Skeletal muscle satellite cell (primary cell): ENCODE data around the gene ZBTB16.

Source experiments
- H3K27me3 ChIP-seq: 2 replicates; pipeline ENCODE4 v1.7.0; 2013; ENCODE audit warnings: low read length; ENCODE audit not compliant: control insufficient read depth, insufficient read depth
- H3K36me3 ChIP-seq: 2 replicates; pipeline ENCODE4 v1.7.0; 2013; ENCODE audit warnings: mild to moderate bottlenecking, control low read depth, low read length; ENCODE audit not compliant: insufficient read depth
- H3K4me1 ChIP-seq: 2 replicates; pipeline ENCODE4 v1.7.0; 2013; ENCODE audit warnings: low read length; ENCODE audit not compliant: control insufficient read depth, insufficient read depth
- H3K4me2 ChIP-seq: 2 replicates; pipeline ENCODE4 v1.7.0; 2013; ENCODE audit warnings: mild to moderate bottlenecking, low read length
- H3K4me3 ChIP-seq: 2 replicates; pipeline ENCODE4 v1.7.0; 2013; ENCODE audit warnings: low read length
- H3K9ac ChIP-seq: 2 replicates; pipeline ENCODE4 v1.7.0; 2013; ENCODE audit warnings: mild to moderate bottlenecking, low read depth, low read length, moderate library complexity
- H3K9me3 ChIP-seq: replicated peaks from 2 replicates; pipeline ENCODE4 v1.7.0; 2013; ENCODE audit warnings: mild to moderate bottlenecking, control low read depth, low read length

Gene ZBTB16

GRCh38 chr11:114173843-114174242, 114.3 kb downstream of the ZBTB16 start:
- Histone ChIP-seq H3K27me3 (no peaks in the 10 kb centered on the region), H3K4me1 (peaks cover 95% of the 10 kb centered on the region)

GRCh38 chr11:114174712-114175495, 115.4 kb downstream of the ZBTB16 start:
- H3K4me3 ChIP-seq, result no peak overlapping the region
- no peaks in the 10 kb centered on the region for H3K27me3 ChIP-seq
- H3K9me3 ChIP-seq, result no peaks in the 10 kb centered on the region
- H3K4me2 ChIP-seq, result no peak overlapping the region
- no peak overlapping the region for H3K9ac ChIP-seq
- H3K4me1 ChIP-seq, result peaks cover 92% of the 10 kb centered on the region
- peaks cover 27% of the 10 kb centered on the region for H3K36me3 ChIP-seq

More at GRCh38 chr11:114173843-114174242, 114.3 kb downstream of the ZBTB16 start:
- peaks cover 28% of the 10 kb centered on the region for H3K36me3 ChIP-seq
- H3K9ac ChIP-seq, result no peak overlapping the region
- H3K4me2 ChIP-seq, result no peak overlapping the region
- H3K4me3 ChIP-seq, result no peak overlapping the region
- H3K9me3 ChIP-seq, result no peaks in the 10 kb centered on the region

DNA sequence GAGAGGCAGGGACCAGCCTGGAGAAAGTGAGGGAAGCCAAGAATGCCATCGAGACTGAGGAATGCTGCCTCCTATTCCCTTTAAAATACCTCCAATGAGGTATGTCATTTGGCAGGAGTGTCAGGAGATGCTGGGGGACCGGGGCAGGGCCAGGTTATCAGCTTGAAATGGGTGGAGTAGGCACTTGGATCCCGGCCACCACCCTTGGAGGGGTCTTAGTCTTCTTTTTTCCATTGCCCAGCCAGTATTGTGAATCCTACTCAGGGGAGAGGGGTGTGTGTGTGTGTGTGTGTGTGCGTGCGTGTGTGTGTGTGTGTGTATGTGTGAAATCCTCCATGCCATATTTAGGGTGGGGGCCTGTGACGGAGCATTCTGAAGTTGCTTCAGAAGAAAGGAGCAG, 116.2 kb downstream of the ZBTB16 start:
- Histone ChIP-seq H3K4me1 (peaks cover 93% of the 10 kb centered on the region), H3K27me3 (no peaks in the 10 kb centered on the region), H3K9ac (no peak overlapping the region), H3K4me3 (no peak overlapping the region), H3K4me2 (no peak overlapping the region), H3K9me3 (no peaks in the 10 kb centered on the region), H3K36me3 (peaks cover 24% of the 10 kb centered on the region)

GRCh38 chr11:114176321-114176720, 116.8 kb downstream of the ZBTB16 start:
- no peaks in the 10 kb centered on the region for H3K27me3 ChIP-seq
- H3K9me3 ChIP-seq, result no peaks in the 10 kb centered on the region
- no peak overlapping the region for H3K4me3 ChIP-seq
- H3K4me2 ChIP-seq, result no peak overlapping the region
- H3K36me3 ChIP-seq, result peaks cover 28% of the 10 kb centered on the region
- peaks cover 93% of the 10 kb centered on the region for H3K4me1 ChIP-seq
- H3K9ac ChIP-seq, result no peak overlapping the region

GRCh38 chr11:114178656-114179055, 119.1 kb downstream of the ZBTB16 start:
- Histone ChIP-seq H3K9me3 (no peaks in the 10 kb centered on the region), H3K9ac (peak overlapping the region; percentile 86), H3K4me3 (peak overlapping the region; percentile 32), H3K4me2 (peak overlapping the region; percentile 64), H3K36me3 (peaks cover 16% of the 10 kb centered on the region), H3K27me3 (no peaks in the 10 kb centered on the region), H3K4me1 (peaks cover 76% of the 10 kb centered on the region)

DNA sequence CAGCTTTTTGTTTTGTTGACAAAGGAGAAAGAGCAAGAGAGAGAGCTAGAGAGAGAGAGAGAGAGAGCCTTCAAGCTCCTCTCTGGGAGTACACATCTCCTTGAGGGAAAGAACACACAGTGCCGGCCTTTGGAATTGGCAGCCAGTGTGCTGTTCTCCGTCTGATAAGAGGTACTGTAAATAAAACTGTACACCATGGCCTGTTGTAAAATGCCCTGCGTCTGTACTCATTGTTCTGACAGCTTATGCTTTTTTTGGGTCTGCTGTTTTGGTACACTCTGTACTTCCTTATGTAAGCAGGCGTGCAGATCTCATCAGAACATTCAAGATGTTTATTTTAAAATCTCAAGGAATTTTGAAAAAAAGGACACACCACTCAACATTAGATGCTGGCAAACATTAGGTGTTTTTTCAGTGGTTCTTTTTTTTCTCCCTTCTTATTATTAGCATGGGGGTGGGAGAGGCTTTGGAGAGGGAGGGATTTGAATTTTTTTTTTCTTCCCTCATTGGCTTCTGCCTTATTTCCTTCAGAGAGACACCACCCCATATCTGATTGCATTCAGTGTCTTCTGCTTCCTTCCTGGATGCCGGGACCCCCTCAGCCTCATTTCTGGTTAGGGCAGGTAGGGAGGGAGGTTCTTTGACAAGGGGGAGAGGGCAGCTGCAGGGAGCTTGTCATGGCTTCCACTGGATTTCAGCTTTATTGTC, 119.9 kb downstream of the ZBTB16 start:
- Histone ChIP-seq H3K27me3 (no peaks in the 10 kb centered on the region), H3K9ac (peak overlapping the region; percentile 88), H3K36me3 (peaks cover 15% of the 10 kb centered on the region), H3K4me2 (peak overlapping the region; percentile 79), H3K4me1 (peaks cover 70% of the 10 kb centered on the region), H3K9me3 (no peaks in the 10 kb centered on the region), H3K4me3 (peak overlapping the region; percentile 62)

GRCh38 chr11:114180301-114181055, 121.0 kb downstream of the ZBTB16 start:
- Histone ChIP-seq H3K4me1 (peaks cover 61% of the 10 kb centered on the region), H3K9me3 (no peaks in the 10 kb centered on the region), H3K9ac (peak overlapping the region; percentile 88), H3K4me2 (peak overlapping the region; percentile 79), H3K27me3 (no peaks in the 10 kb centered on the region), H3K4me3 (peak overlapping the region; percentile 62), H3K36me3 (peaks cover 17% of the 10 kb centered on the region)

DNA sequence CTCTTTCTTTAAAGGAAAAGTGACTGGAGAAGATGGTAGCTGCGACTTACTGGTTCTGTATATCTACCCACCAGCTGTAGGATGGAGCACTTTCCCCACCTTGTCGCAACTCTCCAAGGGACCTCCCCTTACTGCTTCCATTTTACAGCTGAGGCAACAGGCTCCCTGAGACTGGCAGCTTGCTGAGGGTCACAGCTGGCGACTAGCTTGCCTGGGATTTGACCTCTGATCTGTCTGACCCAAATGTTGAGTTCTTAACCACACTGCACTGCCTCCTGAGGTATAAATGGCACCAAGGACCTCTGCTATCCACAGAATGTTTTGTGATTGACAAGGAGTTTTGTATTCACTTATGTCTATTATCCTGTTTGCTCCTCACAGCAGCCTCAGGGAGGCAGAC, 121.7 kb downstream of the ZBTB16 start:
- Histone ChIP-seq H3K36me3 (peaks cover 19% of the 10 kb centered on the region), H3K9ac (peak overlapping the region; percentile 88), H3K4me1 (peaks cover 54% of the 10 kb centered on the region), H3K4me2 (peak overlapping the region; percentile 79), H3K9me3 (no peaks in the 10 kb centered on the region), H3K27me3 (no peaks in the 10 kb centered on the region), H3K4me3 (no peak overlapping the region)

DNA sequence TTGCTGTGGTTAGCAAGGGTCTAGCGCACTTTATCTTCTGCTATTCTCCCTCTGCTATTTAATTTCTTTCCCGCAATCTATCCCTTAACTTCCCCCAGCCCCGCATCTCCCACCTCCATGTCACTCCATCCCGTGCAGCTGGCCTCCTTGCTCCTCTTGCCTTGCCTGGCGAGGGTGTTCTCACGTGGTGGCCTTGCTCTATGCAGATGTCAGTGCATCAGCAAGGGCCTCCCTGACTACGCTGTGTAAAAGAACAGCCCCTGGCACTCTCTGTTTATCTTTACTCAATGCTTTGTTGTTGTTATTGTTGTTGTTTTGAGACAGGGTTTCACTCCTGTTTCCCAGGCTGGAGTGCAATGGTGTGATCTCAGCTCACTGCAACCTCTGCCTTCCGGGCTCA, 122.2 kb downstream of the ZBTB16 start:
- Histone ChIP-seq H3K9ac (no peak overlapping the region), H3K9me3 (no peaks in the 10 kb centered on the region), H3K4me2 (no peak overlapping the region), H3K4me3 (no peak overlapping the region), H3K36me3 (peaks cover 22% of the 10 kb centered on the region), H3K4me1 (peaks cover 48% of the 10 kb centered on the region), H3K27me3 (no peaks in the 10 kb centered on the region)

DNA sequence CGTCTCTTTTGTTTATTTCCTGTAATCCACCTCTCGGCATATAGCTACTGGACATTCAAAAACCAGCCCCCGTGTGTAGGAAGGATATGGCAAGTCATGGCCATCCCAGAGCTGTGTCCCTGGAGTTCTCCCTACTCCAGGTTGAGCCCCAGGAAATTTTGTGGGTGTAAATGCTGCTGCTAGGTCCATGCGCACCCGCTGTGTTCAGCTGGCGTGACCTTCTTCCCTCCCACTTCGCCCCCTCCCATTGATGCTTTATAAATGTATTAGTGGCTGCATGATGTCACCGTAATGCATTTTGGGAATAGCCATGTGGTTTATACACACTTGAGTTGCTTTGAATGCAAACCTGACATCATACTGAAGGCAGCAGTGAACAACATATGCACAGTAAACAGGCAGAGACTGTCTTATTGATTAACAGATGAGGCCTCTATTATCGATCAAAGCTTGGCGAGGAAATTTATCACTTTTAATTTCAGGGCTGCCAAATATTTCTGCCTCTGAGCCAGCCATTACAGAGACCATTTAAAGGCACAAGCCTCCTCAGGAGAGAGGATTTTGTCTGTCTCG, 123.0 kb downstream of the ZBTB16 start:
- H3K27me3 ChIP-seq, result no peaks in the 10 kb centered on the region
- H3K36me3 ChIP-seq, result peaks cover 31% of the 10 kb centered on the region
- no peak overlapping the region for H3K4me3 ChIP-seq
- peaks cover 40% of the 10 kb centered on the region for H3K4me1 ChIP-seq
- no peaks in the 10 kb centered on the region for H3K9me3 ChIP-seq
- no peak overlapping the region for H3K4me2 ChIP-seq
- no peak overlapping the region for H3K9ac ChIP-seq

- peaks cover 35% of the 10 kb centered on the region for H3K4me1 ChIP-seq
- H3K36me3 ChIP-seq, result peaks cover 35% of the 10 kb centered on the region
- H3K9ac ChIP-seq, result no peak overlapping the region
- H3K4me2 ChIP-seq, result no peak overlapping the region
- H3K27me3 ChIP-seq, result no peaks in the 10 kb centered on the region
- no peak overlapping the region for H3K4me3 ChIP-seq
- no peaks in the 10 kb centered on the region for H3K9me3 ChIP-seq
These were observed 123.6 kb downstream of the ZBTB16 start for GRCh38 chr11:114183044-114183511.
